Measurements from ENCODE around the gene ACYP1.
"Not testable (repeated sequence)": the region's sequence is repeated elsewhere in the genome, so short reads cannot be mapped to it uniquely, and the experiment has no call there.

Gene ACYP1

DNA sequence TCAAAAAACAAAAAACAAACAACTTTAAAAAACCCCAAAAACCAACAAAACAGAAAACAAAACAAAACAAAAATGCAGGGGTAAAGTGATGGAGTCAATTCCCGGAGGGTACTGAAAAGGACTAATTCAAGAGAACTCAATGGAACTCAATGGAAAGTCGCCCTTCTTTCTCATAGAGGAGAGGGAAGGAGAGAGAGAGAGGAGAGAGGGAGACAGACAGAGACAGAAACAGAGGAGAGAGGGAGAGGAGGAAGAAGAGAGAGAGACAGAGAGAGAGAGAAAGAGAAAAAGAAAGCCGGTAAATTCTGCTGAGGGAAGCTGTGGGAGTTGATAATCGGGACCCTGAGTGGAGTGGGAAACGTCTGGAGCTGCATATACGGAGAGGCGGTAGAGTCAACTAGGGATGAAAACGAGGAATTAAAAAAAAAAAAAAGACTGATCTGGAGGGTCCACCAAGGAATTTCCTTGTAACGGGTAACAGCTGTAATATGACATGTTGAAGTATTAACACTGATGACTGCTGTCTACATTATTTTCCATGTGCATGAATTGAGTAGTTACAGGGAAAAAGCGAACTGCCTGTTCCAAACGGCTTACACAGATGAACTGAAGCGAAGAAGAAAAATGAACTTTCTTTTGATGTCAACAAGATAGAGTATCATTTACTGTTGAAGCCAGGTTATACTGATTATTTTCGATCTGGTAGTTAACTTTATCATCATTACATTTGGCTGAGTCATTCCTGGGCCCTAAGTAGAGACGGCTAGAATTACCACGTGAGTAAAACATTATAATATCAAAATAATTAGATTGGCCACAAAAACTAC lies 4.7 kb upstream of the ACYP1 start:
- peak; percentile 12 for DNase-seq

GRCh38 chr14:75067765-75068164 lies 3.9 kb upstream of the ACYP1 start:
- not testable (repeated sequence) for DNase-seq

DNA sequence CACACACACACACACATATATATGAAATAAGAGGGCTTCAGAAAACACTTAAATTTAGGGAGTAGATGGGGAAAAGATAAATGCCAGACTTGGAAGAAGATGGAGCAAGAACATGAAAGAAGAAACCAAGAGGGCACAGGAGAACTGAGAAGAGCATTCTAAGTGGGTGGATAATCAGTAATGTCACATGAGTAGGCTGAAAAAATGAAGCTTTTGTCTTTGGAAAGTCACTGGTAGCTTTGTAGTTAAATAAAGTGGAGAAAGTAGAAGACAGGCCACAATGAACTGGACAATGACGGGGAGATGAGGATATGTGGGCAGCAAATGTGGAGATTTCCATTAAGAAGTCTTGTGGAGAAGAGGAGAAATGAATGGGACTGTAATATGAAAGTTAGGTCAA lies 3.4 kb upstream of the ACYP1 start:
- no peak for DNase-seq

DNA sequence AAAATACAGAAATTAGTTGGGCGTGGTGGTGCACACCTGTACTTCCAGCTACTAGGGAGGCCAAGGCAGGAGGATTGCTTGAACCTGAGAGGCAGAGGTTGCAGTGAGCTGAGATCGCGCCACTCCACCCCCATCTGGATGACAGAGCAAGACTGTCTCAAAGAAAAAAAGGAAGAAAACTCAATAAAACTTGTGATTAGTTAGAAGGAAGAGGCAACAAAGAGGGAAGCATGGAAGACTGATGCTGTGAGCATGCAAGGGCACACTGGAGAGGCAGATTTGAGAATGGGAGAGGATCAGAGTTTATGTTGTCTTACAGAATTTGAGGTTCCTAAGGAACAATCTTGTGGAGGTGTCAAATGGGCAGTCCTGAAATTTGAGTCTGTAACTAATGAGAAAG lies 2.9 kb upstream of the ACYP1 start:
- no peak for DNase-seq

- no peak for DNase-seq
These were observed 362 bp upstream of the ACYP1 start for GRCh38 chr14:75064205-75064567.

DNA sequence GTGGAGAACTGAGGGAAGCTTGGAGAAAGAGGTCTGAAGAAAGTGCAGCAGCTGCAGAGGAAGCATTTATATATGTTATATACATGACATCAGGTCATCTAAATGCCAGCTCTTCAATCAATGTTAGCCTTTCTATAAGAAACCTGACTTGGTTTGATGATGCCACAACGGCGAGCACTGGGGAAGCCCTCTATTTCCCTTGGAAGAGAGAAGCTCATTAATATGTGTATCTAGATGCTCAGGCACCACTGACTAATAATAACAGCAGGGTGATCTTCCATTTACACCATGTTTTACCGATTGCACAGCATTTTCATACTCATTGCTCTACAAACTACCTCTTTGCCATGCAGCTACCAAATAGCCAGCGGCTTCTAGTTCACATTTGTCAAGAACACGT lies 811 bp downstream of the ACYP1 start:
- no peak for DNase-seq

DNA sequence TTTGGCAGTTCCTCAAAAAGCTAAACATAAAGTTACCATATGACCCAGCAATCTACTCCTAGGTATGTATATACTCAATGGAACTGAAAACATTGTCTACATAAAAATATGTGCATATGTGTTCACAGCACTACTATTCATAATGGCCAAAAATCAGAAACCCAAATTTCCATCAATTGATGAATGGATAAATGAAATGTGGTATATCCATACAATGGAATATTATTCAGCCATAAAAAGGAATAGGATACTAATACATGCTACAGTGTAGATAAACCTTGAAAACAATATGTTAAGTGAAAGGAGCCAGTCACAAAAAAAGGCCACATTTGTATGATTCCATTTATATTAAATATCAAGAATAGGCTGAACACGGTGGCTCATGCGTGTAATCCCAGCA lies 3.4 kb downstream of the ACYP1 start:
- DNase-seq: no peak

DNA sequence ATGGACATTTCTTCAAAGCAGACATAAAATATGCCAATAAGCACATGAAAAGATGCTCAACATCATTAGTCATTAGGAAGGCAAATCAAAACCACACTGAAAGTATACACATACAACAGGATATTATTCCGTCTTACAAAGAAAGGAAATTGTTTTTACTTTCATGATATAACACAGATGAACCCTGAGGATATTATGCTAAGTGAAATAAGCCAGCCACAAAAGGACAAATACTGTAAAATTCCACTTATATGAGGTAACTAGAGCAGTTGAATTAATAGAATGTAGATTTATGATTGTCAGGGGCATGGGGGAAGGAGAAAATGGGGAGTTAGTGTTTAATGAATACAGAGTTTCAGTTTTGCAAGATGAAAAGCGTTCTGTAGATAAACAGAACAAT lies 4.2 kb downstream of the ACYP1 start:
- no peak for DNase-seq

DNA sequence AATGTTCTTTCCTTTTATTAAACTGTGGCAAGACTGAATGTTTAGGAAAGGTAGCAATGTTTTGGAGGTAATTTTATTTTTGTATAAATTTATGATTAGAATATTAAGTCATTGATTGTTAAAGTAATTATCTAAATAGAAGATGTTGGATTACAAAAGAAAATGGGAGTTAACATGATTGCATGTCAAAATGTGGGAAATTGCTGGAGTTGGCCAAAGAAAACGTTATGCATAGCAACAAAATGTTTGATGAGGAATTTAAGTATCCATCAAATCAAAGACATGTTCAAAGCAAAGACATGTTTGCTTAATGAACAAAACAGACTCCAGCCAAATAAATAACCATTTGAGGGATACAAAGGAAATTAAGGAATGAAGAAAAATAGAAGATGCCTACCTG lies 9.4 kb downstream of the ACYP1 start:
- DNase-seq: no peak

- no peak for DNase-seq
These were observed 10.2 kb downstream of the ACYP1 start for GRCh38 chr14:75053396-75054291.

- no peak for DNase-seq
These were observed 12.3 kb downstream of the ACYP1 start for GRCh38 chr14:75051556-75051899.

DNA sequence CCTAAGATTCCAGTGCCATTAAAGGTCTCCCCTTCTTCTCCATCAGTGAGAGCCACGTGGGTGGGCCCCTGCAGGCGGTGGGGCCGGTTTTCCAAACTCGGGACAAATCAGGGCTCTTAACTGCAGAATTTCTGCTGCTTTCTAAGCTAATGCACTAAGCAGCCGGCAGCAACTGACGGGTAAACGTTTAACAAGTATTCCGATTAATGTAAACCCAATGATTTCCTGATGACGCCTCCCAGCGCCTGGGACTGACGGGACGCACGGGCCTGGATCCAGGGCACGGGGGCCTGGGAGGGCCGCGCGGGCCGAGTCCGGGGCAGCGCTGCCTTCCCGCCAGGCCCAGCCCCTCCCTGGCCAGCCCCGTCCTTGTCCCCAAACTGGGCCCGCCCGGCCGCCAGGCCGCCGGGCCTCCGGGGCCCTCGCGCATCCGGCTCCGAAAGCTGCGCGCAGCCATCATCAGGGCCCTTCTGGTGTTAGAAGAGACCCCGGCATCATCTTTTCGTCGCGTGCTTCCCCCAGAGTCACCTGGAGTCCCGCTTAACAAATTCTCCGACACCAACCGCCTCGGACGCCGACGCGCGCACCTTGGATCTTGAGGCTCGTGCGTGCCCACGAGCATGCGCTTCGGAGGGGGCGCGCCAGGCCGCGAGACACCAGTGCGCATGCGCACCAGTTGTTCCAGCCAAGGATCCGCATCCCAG lies 12.8 kb downstream of the ACYP1 start, which contains the start of gene MLH3:
MLH3 (minus strand) TSS at position 616 of the 704 bp plus-strand sequence. CDS start 1,812 bp downstream, outside the sequence.
- peak; percentile 21 for DNase-seq

DNA sequence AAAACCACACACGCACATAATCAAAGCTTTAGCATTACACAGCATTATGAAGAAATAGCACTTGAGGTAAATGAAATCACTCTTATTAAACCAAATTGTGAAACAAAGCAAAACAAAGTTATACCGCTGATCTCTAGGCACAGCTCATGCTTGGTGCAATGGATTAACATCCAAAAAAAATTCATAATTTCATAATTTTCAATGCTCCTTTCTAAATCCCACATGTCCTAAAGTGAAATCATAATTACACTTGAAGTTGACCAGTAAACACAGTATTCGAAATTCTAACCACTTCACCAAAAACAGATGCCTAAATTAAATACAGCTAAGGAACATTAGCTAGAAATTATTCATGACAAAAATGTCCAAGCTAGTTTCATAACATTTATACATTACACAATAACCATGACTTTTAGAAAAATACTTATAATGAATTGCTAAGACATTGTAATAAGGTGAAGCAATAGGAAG lies 14.1 kb downstream of the ACYP1 start:
- no peak for DNase-seq

GRCh38 chr14:75049136-75049535 lies 14.7 kb downstream of the ACYP1 start:
- no peak for DNase-seq

DNA sequence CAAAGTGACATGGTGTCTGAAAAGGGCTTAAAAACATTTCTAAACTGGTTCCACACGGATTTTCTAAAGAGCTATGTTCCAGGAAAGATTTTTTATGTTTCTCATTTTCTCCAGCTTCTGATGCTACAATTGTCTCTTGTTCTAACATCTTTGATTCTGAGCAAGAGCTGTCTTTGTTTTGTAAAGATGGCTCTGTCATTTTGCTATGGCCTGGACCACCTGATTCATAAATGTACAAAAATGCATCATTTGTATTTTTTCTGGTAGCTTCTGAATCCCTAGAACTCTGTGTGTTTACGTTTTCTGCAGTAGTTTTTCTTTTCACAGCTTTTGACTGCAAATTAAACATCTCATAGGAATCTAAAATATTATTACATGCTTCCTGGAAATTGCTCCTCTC lies 15.7 kb downstream of the ACYP1 start:
- no peak for DNase-seq

- no peak for DNase-seq
These were observed 16.3 kb downstream of the ACYP1 start for GRCh38 chr14:75047506-75047905.

- no peak for DNase-seq
These were observed 16.9 kb downstream of the ACYP1 start for GRCh38 chr14:75046899-75047298.

DNA sequence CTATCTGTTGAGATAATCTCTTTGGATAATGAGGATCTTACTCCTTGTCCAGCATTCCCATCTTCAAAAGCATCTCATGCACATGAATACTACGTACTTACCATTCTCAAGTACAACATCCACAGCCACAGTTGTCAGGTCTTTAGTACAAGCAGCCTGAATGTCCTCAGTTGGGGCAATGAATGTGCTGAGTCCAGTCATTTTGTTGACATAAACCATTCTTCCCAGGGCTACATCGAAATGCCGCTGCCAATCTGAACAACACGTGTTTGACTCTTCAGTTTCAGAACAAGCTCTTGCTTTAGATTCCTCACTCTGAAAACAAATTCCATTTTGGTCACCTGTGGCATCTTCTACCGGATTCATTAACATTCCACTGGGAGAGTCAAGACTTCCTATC lies 17.5 kb downstream of the ACYP1 start:
- no peak for DNase-seq

DNA sequence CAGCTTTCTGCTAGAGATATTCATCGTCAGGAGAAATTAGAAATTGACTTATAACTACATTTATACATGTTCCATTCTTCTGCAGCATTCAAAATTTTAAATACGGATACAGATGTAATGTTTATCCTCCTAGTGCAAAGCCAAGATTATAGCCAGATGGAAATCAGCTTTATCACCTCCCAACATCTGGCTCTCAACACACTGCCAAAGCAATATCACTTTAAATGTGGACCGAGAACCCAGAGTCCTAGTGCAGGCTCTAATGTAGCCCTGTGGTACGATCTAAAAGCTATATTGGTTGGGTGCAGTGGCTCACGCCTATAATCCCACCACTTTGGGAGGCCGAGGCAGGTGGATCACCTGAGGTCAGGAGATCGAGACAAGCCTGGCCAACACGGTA lies 19.1 kb downstream of the ACYP1 start:
- no peak for DNase-seq

GRCh38 chr14:75044322-75044721 lies 19.5 kb downstream of the ACYP1 start:
- no peak for DNase-seq

DNA sequence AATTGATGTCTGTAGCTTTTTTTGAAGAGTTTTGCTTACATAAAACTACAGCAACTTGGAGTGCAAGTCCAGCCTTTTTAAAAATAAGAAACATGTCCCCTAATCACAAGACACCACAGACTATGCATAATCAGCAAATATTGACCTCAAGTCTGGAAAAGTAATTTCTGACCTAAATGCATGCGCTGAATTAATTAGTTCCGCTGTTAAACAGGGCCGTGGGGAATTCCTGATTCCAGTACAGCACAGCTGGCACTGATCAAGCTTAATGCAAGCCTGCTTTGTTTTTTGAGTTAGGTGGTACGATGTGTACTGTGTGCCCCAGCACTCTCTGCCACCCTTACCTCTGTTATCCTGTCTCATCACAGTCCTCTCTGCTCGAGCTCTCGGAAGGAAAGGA lies 21.8 kb downstream of the ACYP1 start:
- no peak for DNase-seq

- DNase-seq: no peak
These were observed 22.2 kb downstream of the ACYP1 start for GRCh38 chr14:75041613-75042012.

DNA sequence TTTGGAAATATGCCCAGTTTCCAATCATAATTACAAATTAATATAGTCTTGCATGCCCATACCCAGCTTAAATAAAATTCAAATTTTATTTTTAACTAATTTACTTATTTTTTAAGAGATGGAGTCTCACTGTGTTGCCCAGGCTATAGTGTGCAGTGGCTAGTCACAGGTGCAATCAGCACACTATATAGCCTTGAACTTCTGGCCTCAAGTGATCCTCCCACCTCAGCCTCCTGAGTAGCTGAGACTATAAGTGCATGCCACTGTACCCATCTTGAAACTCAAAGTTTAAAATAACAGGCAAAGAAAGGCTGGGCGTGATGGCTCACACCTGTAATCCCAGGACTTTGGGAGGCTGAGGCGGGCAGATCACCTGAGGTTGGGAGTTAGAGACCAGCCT lies 22.9 kb downstream of the ACYP1 start:
- DNase-seq: no peak

Data from NCI-H2029 treated with DMSO at 0.1 percent for 48 hours (cell line).